ENCODE measurements around the gene B4GALT5. TPM values are rescaled to one million over a fixed set of nuclear protein-coding genes. Genes with fewer than 3 reads are reported as not detected.
"Not testable (repeated sequence)": the region's sequence is repeated elsewhere in the genome, so short reads cannot be mapped to it uniquely, and the experiment has no call there.

The B4GALT5 gene
- total RNA-seq, 1 donor from 2014 or later, result 39.6 TPM

GRCh38 chr20:49741977-49742376 lies 28.3 kb upstream of the B4GALT5 start:
- intact Hi-C loops (cut with DNase I), result no loop called here
- DNase-seq (no peak), ATAC-seq (ENCODE audit: poor library complexity) (no peak)

GRCh38 chr20:49740807-49741206 lies 27.1 kb upstream of the B4GALT5 start:
- DNase-seq, result no peak
- no peak for ATAC-seq (ENCODE audit: poor library complexity)
- intact Hi-C loops (cut with DNase I), result no loop called here

- no peak for DNase-seq
- intact Hi-C loops (cut with DNase I), result no loop called here
- no peak for ATAC-seq (ENCODE audit: poor library complexity)
Observed at GRCh38 chr20:49739042-49739441, 25.4 kb upstream of the B4GALT5 start.

GRCh38 chr20:49737260-49737659 lies 23.6 kb upstream of the B4GALT5 start:
- DNase-seq, result no peak
- intact Hi-C loops (cut with DNase I), result no loop called here
- ATAC-seq (ENCODE audit: poor library complexity), result no peak

GRCh38 chr20:49729780-49730179 lies 16.1 kb upstream of the B4GALT5 start:
- intact Hi-C loops (cut with DNase I), result no loop called here
- ATAC-seq (ENCODE audit: poor library complexity) (no peak), DNase-seq (no peak)

- intact Hi-C loops (cut with DNase I), result no loop called here
- DNase-seq (no peak), ATAC-seq (ENCODE audit: poor library complexity) (no peak)
Observed at GRCh38 chr20:49727894-49728885, 14.5 kb upstream of the B4GALT5 start.

GRCh38 chr20:49727478-49727877 lies 13.8 kb upstream of the B4GALT5 start:
- no peak for ATAC-seq (ENCODE audit: poor library complexity)
- intact Hi-C loops (cut with DNase I), result no loop called here
- no peak for DNase-seq

GRCh38 chr20:49725694-49726093 lies 12.0 kb upstream of the B4GALT5 start:
- DNase-seq (no peak), ATAC-seq (ENCODE audit: poor library complexity) (no peak)
- intact Hi-C loops (cut with DNase I), result no loop called here

- intact Hi-C loops (cut with DNase I); ATAC-seq (ENCODE audit: poor library complexity); DNase-seq: not testable (repeated sequence)
Observed at GRCh38 chr20:49725224-49725606, 11.5 kb upstream of the B4GALT5 start.

GRCh38 chr20:49724408-49725223 lies 10.9 kb upstream of the B4GALT5 start:
- intact Hi-C loops (cut with DNase I), result no loop called here
- ATAC-seq (ENCODE audit: poor library complexity), result peak; percentile 73

GRCh38 chr20:49723758-49724157 lies 10.1 kb upstream of the B4GALT5 start:
- ATAC-seq (ENCODE audit: poor library complexity); intact Hi-C loops (cut with DNase I); DNase-seq: not testable (repeated sequence)

More at GRCh38 chr20:49724408-49725223, 10.9 kb upstream of the B4GALT5 start:
- DNase-seq, result peak; percentile 58

- intact Hi-C loops (cut with DNase I); DNase-seq; ATAC-seq (ENCODE audit: poor library complexity): not testable (repeated sequence)
Observed at GRCh38 chr20:49721326-49721725, 7.6 kb upstream of the B4GALT5 start.

- ATAC-seq (ENCODE audit: poor library complexity) (no peak), DNase-seq (no peak)
- intact Hi-C loops (cut with DNase I), result loop anchor here (10.0 kb wide), 1 partner anchor 101 kb away; no protein-coding TSS in a partner anchor
Observed at GRCh38 chr20:49715466-49715865, 1.8 kb upstream of the B4GALT5 start.

- ATAC-seq (ENCODE audit: poor library complexity) (peak; percentile 62), DNase-seq (peak; percentile 61)
- intact Hi-C loops (cut with DNase I), result loop anchor here (10.0 kb wide), 1 partner anchor 98 kb away; no protein-coding TSS in a partner anchor
Observed at GRCh38 chr20:49712996-49713752, 504 bp downstream of the B4GALT5 start.

GRCh38 chr20:49712646-49712995 lies 1.1 kb downstream of the B4GALT5 start:
- DNase-seq, result no peak
- intact Hi-C loops (cut with DNase I), result loop anchor here (10.0 kb wide), 1 partner anchor 98 kb away; no protein-coding TSS in a partner anchor
- no peak for ATAC-seq (ENCODE audit: poor library complexity)

GRCh38 chr20:49712118-49712517 lies 1.6 kb downstream of the B4GALT5 start:
- intact Hi-C loops (cut with DNase I), result loop anchor here (10.0 kb wide), 1 partner anchor 97 kb away; no protein-coding TSS in a partner anchor
- DNase-seq, result no peak
- no peak for ATAC-seq (ENCODE audit: poor library complexity)

- DNase-seq (no peak), ATAC-seq (ENCODE audit: poor library complexity) (no peak)
- intact Hi-C loops (cut with DNase I), result loop anchor here (10.0 kb wide), 1 partner anchor 97 kb away; no protein-coding TSS in a partner anchor
Observed at GRCh38 chr20:49711667-49711987, 2.1 kb downstream of the B4GALT5 start.

GRCh38 chr20:49710971-49711666 lies 2.6 kb downstream of the B4GALT5 start:
- DNase-seq (no peak), ATAC-seq (ENCODE audit: poor library complexity) (no peak)
- intact Hi-C loops (cut with DNase I), result loop anchor here (10.0 kb wide), 1 partner anchor 96 kb away; no protein-coding TSS in a partner anchor
